ENCODE data around the gene ITPRID1.

The ITPRID1 gene

DNA sequence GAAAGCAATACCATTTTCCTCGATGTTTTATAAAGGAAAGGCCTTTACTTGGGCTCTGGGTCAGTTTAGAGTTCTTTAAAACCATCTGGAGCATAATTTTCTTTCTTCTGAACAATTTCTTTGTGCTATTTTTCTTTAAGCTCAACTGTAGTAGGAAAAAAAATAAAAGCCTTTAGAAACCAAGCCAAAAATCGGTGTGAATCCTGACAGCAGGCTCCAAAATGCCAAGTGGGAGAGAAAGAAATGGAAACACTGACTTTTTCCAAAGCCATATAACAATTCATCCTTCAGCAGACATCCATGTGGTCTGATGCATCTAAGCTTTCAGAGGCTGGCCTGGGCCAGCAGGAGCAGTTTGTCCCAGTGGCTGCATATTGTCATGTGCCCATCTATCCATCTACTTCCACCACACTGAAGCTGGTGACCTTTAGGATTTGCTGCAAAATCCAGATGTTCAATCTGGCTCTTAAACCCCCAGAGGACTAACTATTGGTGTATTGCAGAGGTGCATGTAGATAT is 23.0 kb upstream of the ITPRID1 start:
- TF ChIP-seq, protein P1, sequence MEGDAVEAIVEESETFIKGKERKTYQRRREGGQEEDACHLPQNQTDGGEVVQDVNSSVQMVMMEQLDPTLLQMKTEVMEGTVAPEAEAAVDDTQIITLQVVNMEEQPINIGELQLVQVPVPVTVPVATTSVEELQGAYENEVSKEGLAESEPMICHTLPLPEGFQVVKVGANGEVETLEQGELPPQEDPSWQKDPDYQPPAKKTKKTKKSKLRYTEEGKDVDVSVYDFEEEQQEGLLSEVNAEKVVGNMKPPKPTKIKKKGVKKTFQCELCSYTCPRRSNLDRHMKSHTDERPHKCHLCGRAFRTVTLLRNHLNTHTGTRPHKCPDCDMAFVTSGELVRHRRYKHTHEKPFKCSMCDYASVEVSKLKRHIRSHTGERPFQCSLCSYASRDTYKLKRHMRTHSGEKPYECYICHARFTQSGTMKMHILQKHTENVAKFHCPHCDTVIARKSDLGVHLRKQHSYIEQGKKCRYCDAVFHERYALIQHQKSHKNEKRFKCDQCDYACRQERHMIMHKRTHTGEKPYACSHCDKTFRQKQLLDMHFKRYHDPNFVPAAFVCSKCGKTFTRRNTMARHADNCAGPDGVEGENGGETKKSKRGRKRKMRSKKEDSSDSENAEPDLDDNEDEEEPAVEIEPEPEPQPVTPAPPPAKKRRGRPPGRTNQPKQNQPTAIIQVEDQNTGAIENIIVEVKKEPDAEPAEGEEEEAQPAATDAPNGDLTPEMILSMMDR (IDR thresholded peaks at IDR 0.05; ENCODE audit: insufficient read depth, low read depth, low read length, missing control alignments) = no peak
- no peak for DNase-seq (ENCODE audit: low read depth)
- no peak overlapping the region for H3K4me3 ChIP-seq (ENCODE audit: low read length)

DNA sequence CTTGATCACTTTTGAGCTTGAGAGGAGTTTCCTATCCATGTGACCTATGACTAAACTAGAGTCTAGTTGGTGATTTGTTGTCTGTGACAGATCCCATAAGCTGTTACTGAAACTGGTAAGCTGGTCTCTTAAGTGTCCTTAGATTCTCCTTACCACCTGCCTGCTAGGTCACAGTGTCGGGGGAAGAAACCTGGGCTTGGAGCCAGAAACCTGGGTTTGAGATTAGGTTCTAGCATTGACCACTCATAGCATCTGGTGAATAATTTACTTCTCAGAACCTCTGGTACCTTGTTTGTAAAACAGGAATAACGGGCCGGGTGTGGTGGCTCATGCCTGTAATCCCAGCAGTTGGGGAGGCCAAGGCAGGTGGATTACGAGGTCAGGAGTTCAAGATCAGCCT is 21.8 kb upstream of the ITPRID1 start:
- no peak overlapping the region for H3K4me3 ChIP-seq (ENCODE audit: low read length)
- TF ChIP-seq, protein P1 (IDR thresholded peaks at IDR 0.05; ENCODE audit: insufficient read depth, low read depth, low read length, missing control alignments) = no peak
- no peak for DNase-seq (ENCODE audit: low read depth)

DNA sequence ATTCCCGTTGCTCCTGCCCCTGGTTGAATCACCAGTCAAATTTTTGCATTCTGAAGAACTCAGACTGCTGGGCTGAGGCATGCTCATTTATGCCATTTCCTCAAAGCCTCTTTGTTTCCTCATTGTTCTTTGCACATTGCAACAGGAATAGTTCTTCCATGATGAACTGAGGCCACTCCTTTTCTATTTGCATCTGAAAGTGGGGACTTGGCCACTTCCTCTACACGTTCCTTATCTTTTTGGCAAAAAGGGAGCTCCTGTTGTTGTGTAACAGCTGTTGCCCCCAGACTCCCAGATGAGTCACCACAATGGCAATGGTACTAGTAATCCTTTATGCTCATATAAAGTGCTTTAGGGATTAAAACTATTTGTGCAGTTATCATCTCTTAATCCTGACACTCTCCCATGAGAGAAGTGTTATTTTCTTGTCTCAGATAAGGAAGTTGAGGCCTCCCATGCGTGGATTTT is 20.1 kb upstream of the ITPRID1 start:
- no peak overlapping the region for H3K4me3 ChIP-seq (ENCODE audit: low read length)
- TF ChIP-seq, protein P1 (IDR thresholded peaks at IDR 0.05; ENCODE audit: insufficient read depth, low read depth, low read length, missing control alignments) = no peak
- peak; percentile 98 for DNase-seq (ENCODE audit: low read depth)

DNA sequence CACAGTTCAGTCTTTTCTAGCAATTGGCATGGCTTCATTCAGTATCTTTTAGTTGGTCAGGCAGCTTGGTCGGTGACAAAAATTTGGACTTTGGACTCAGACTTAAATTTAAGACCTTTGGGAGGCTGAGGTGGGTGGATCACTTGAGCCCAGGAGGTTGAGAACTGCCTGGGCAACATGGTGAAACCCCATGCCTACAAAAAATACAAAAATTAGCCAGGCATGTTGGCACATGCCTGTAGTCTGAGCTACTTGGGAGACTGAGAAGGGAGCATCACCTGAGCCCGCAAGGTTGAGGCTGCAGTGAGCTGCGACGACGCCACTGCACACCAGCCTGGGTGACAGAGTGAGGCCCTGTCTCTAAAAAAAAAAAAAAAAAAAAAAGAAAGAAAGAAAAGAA is 19.5 kb upstream of the ITPRID1 start:
- no peak overlapping the region for H3K4me3 ChIP-seq (ENCODE audit: low read length)
- TF ChIP-seq, protein P1 (IDR thresholded peaks at IDR 0.05; ENCODE audit: insufficient read depth, low read depth, low read length, missing control alignments) = no peak
- peak; percentile 44 for DNase-seq (ENCODE audit: low read depth)

DNA sequence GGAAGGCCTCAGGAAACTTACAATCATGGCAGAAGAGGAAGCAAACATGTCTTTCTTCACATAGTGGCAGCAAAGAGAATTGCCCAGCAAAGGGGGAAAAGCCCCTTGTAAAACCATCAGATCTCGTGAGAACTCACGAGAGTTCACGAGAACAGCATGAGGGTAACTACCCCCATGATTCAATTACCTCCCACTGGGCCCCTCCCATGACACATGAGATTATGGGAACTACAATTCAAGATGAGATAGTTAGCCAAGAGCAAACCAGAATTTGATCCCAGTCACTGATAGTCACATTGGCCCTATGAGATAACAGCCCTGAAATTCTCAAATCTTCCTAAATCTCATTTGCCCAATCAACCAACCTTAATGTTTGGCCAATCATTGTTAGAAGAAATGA is 18.2 kb upstream of the ITPRID1 start:
- no peak overlapping the region for H3K4me3 ChIP-seq (ENCODE audit: low read length)
- no peak for DNase-seq (ENCODE audit: low read depth)
- TF ChIP-seq, protein P1 (IDR thresholded peaks at IDR 0.05; ENCODE audit: insufficient read depth, low read depth, low read length, missing control alignments) = no peak

DNA sequence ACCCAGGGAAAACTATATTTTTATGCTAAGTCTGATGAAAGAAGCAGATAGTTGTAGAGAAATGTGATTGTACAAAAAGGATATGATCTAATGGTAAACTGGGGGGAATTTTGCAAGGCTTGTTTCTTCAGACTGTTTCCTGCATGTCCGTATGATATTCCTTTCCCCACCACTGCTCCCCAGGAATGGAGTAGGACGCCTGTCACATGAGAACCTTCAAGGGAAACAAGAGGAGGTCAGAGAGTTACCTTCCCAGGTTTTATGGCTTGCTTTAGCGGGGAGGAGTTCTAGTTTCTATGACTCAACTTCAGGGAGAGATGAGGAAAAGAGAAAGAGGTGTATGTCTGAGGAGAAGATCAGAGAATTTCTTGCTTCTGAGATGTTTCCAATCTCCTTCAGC is 16.4 kb upstream of the ITPRID1 start:
- DNase-seq (ENCODE audit: low read depth) = peak; percentile 30
- H3K4me3 ChIP-seq (ENCODE audit: low read length) = no peak overlapping the region
- TF ChIP-seq, protein P1 (IDR thresholded peaks at IDR 0.05; ENCODE audit: insufficient read depth, low read depth, low read length, missing control alignments) = no peak

DNA sequence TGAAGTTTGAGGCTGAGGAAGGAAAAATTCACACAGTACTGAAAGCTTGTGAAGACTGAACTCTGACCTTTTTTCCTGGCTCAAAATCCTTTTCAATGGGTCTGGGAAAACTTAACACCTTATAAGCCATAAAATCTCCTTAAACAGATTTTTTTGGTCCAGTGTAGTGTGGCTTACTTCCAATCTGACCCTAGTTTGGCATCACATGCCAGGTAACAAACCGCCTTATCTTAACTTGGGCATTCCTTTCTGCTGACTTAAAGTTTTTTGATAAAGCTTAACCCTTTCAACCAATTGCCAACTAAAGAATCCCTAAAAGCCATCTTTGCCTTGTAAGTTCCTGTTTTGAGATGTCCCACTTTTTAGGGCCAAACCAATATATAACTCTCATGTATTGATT is 13.2 kb upstream of the ITPRID1 start:
- no peak for DNase-seq (ENCODE audit: low read depth)

More for the DNA sequence above, 13.2 kb upstream of the ITPRID1 start:
- no peak overlapping the region for H3K4me3 ChIP-seq (ENCODE audit: low read length)
- TF ChIP-seq, protein P1 (IDR thresholded peaks at IDR 0.05; ENCODE audit: insufficient read depth, low read depth, low read length, missing control alignments) = no peak
